ENCODE measurements around the gene OR2B2. TPM values are rescaled to one million over a fixed set of nuclear protein-coding genes. Genes with fewer than 3 reads are reported as not detected.

OR2B2 gene
- total RNA-seq, 1 experiment from 2014 or later = not detected

GRCh38 chr6:27871924-27872638 is 40.1 kb downstream of the OR2B2 start (continued):
- TF ChIP-seq NFYB (CRISPR knock-in tag; conservative IDR thresholded peaks at IDR 0.05; ENCODE audit: low read depth) (peak; percentile 97), TEAD1 (CRISPR knock-in tag; IDR thresholded peaks at IDR 0.05) (peak; percentile 71), CREM (CRISPR knock-in tag; IDR thresholded peaks at IDR 0.05) (peak; percentile 80), NFATC4 (CRISPR knock-in tag; IDR thresholded peaks at IDR 0.05) (peak; percentile 68; the same call in 1 of the 2 replicates), ATF6 (CRISPR knock-in tag; IDR thresholded peaks at IDR 0.05) (no peak), SOX15 (CRISPR knock-in tag; IDR thresholded peaks at IDR 0.05) (no peak), FOXP4 (CRISPR knock-in tag; IDR thresholded peaks at IDR 0.05) (peak; percentile 48; the same call in 1 of the 2 replicates), ZNF416 (CRISPR knock-in tag; IDR thresholded peaks at IDR 0.05) (peak; percentile 78; the same call in 1 of the 2 replicates), EMX1 (CRISPR knock-in tag; IDR thresholded peaks at IDR 0.05) (no peak), CDX4 (CRISPR knock-in tag; IDR thresholded peaks at IDR 0.05; ENCODE audit: borderline replicate concordance) (no peak), AR (CRISPR knock-in tag; IDR thresholded peaks at IDR 0.05) (peak; percentile 16; the same call in 1 of the 2 replicates), ZNF121 (CRISPR knock-in tag; IDR thresholded peaks at IDR 0.05) (0 out of 2 replicates have a peak, but pooled peaks have one; percentile 8), PRRX2 (CRISPR knock-in tag; IDR thresholded peaks at IDR 0.05) (peak; percentile 78; the same call in 1 of the 2 replicates), ATF2 (CRISPR knock-in tag; IDR thresholded peaks at IDR 0.05; ENCODE audit: borderline replicate concordance, low read depth) (no peak), ZNF532 (CRISPR knock-in tag; IDR thresholded peaks at IDR 0.05; ENCODE audit: borderline replicate concordance) (0 out of 2 replicates have a peak, but pooled peaks have one; percentile 21), ELF4 (CRISPR knock-in tag; IDR thresholded peaks at IDR 0.05; ENCODE audit: low read depth) (0 out of 2 replicates have a peak, but pooled peaks have one; percentile 63), CTCF (IDR thresholded peaks at IDR 0.05) (no peak), E2F4 (CRISPR knock-in tag; IDR thresholded peaks at IDR 0.05; ENCODE audit: borderline replicate concordance, low read depth) (0 out of 2 replicates have a peak, but pooled peaks have one; percentile 44), MYBL2 (CRISPR knock-in tag; IDR thresholded peaks at IDR 0.05) (peak; percentile 44; the same call in 1 of the 2 replicates), TEAD4 (CRISPR knock-in tag; IDR thresholded peaks at IDR 0.05) (peak; percentile 27; the same call in 1 of the 2 replicates)

All from WTC11 (cell line).